Fibroblast of mammary gland (primary cell): Measurements from ENCODE around the gene CCDC34.
A peak's percentile ranks its signal among the peaks of the same experiment; 100 is the strongest.

Experiments used
- DNase-seq: peaks from one replicate; pipeline ENCODE4 v3.0.0-alpha.2; 2010; ENCODE audit warnings: low read depth
- H3K4me3 ChIP-seq: 2 replicates; pipeline ENCODE4 v1.5.1; 2011; ENCODE audit warnings: low read depth, mild to moderate bottlenecking, low read length, moderate library complexity; ENCODE audit not compliant: control insufficient read depth
- TF ChIP-seq, protein P1 (sequence below): conservative IDR thresholded peaks from 2 replicates; pipeline ENCODE4 v1.5.1; 2011; ENCODE audit warnings: low read depth, low read length, inconsistent platforms; ENCODE audit not compliant: control insufficient read depth, insufficient read depth

The CCDC34 gene

DNA sequence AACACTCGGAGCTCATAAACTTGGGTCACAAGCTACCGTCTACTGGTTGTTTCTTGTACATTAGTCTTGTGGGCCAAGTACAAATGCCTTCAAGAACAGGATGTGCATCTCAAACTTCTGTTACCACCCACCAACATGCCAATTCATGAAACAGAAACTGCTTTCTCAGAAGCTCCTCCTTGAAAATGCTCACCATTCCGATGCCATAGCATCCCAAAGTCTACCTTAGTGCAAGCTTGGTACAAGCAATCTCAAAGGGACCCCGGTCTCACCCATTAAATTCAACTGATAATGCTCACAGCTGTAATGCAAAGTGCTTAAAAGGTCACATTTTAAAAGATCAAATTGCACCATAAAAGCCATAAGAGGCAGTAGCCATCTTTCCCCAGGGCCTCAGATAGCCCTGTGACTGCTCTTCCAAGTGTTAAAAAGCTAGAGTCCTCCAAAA, 31.8 kb upstream of the CCDC34 start:
- no peak for DNase-seq
- TF ChIP-seq, protein P1, sequence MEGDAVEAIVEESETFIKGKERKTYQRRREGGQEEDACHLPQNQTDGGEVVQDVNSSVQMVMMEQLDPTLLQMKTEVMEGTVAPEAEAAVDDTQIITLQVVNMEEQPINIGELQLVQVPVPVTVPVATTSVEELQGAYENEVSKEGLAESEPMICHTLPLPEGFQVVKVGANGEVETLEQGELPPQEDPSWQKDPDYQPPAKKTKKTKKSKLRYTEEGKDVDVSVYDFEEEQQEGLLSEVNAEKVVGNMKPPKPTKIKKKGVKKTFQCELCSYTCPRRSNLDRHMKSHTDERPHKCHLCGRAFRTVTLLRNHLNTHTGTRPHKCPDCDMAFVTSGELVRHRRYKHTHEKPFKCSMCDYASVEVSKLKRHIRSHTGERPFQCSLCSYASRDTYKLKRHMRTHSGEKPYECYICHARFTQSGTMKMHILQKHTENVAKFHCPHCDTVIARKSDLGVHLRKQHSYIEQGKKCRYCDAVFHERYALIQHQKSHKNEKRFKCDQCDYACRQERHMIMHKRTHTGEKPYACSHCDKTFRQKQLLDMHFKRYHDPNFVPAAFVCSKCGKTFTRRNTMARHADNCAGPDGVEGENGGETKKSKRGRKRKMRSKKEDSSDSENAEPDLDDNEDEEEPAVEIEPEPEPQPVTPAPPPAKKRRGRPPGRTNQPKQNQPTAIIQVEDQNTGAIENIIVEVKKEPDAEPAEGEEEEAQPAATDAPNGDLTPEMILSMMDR, result no peak
- no peak overlapping the region for H3K4me3 ChIP-seq

DNA sequence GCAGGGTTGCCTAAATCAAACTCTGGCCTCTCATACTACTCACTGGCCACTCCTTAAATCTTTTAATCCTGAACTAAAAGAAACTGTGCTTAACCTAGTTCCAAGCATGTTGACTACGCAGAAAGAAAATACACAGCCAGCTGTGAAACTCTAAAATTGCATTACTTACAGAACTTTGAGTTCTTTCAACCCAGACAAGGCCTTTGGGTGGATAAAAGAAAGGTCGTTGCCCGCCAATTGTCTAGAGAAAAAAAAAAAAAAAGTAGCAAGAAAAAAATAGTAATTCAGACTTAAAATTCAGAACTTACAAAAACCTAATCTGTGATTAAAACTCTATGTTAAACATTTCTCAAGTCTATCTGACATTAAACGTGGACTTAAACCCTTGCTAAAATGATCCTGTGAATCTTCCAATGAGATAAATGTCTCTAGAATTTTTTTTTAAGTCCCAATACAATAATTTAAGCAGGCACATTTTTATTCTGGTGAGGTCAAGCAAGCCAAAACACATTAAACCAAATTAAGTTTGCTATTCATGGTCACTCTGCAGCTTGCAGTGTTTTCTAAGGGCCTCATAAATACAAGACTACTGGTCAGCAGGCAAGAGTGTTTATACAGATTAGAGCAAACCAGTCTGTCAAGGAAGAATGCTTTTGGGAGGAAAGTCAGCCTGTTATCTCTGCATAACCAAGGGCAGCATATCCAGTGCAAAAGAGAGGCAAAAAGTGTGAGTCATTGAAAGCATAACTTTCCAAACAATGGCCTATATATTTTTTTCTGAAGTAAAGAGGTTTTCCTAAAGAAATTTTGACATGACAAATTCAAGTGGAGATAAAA, 29.5 kb upstream of the CCDC34 start:
- no peak overlapping the region for H3K4me3 ChIP-seq
- DNase-seq, result peak; percentile 19
- TF ChIP-seq, protein P1, result no peak

DNA sequence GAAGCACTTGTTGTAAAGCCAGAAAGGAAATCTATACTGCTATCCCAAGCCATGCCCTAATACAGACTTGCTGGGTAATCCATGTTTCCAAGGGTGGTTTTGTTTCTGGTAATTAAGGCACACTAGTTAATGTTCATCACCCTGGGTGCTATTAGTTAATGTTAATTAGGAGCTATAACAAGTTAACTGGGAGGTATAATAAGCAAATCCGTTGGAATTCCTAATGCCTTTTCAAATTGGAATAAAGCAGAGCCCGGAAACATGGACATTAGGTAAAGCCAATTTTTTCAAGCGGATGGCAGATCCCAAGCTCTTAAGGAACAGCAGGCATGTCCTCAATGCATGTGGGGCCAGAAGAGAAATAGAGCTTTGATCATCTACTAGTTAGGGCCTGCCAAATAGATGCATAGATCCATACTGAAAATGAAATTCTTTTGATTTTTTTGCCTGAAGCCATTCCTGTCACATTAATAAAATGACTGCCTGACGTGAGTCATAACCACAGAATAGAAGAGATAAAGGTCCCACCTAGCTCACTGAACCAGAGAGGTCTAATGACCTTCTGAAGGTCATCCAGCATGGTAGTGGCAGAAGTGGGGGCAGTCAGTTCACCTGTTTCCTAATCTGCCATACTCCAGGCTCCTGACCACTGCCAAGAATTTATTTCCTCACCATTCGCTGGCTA, 28.5 kb upstream of the CCDC34 start:
- H3K4me3 ChIP-seq, result no peak overlapping the region
- no peak for DNase-seq
- TF ChIP-seq, protein P1, result no peak

DNA sequence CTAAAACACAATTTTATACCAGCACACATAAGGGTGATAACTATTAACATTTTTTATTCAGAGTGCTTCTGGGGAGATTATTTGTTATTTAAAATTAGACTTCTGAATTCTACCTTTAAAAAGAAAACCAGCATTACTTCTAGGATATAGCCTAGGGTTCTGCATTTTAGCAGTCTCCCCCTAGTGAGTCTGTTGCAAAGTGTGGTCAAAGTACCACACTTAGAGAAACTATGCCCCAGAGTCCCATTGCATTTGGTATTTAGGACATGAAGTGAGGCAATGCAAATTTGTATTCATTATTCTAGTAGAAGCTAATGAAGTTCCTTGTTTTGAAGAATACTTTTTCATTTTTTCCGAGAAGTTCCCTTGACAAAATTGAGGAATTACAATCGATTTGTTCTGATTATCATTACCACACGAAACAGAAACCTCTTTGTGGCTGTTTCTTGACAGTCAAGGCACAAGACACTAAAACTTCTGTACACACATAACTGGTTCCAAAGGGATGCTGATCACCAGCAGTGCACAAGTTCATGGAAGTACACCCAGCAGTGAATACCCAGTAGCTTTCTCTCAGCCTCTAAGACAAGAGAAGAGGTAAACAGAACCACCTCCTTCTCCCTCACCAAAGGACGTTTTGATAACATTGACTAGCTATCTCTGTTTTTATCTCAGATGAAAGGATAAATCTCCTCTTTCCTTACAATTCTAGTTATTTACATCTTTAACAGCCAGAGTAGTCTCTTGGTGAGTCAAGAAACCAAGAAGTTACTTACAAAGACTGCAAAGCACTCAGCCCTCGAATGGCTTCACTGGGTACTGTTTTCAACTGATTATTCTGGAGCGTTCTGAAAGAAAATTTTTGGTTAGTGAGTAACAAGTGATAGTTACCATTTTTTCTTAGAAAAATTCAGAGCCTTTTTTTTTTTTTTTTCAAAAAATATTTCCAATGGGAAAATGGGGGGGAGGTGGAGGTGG, 27.6 kb upstream of the CCDC34 start:
- DNase-seq, result no peak
- TF ChIP-seq, protein P1, result no peak
- no peak overlapping the region for H3K4me3 ChIP-seq

DNA sequence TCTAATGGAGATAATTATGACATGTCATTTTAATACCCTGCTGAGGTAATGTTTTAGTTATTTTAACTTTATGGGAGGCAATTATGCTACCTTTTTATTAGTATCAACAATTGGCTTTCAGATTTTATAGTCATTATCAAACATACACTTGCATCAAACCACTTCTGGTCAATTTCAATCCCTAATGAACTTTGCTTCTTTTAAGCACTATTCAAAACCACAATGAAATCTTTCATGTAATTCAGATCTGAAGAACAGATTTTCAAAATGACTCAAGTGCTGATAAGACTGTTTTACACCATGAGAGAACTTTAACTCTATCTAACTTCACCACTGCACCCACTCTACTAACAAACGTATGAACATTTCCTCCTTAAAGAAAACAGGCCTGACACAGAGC, 25.9 kb upstream of the CCDC34 start:
- H3K4me3 ChIP-seq, result no peak overlapping the region
- TF ChIP-seq, protein P1, result no peak
- DNase-seq, result no peak

DNA sequence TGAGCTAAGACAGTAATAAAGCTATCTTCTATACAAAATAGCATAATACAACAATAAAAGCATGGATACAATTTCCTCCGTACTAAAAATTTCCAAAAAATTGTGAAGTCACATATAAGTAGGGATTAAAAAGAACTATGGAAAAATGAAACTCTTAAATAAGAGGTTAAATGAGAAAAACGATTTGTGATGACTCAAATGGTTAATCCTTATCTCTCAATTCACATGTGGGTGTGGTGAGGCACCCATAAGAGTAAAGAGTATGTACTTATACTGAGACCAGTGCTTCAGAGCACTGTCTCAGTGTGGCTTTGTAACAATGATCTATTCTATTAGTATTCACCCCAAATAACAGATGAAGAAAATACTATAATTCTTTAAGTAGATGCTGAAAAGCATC, 25.0 kb upstream of the CCDC34 start:
- no peak for DNase-seq
- TF ChIP-seq, protein P1, result no peak
- no peak overlapping the region for H3K4me3 ChIP-seq
